ENCODE data around the gene MAP3K9.

MAP3K9 gene

DNA sequence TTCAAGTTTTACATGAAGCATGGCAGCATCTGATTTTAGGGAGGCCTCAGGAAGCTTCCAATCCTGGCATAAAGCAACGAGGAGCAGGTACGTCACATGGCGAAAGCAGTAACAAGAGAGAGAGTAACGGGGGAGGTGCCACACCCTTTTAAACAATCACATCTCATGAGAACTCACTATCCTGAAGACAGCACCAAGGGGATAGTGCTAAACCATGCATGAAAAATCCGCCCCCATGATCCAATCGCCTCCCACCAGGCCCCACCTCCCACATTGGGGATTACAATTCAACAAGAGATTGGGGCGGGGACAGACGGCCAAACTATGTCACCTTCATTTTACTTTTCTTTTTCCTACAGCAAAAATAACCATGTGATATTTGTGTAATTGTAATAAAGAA, 7.2 kb upstream of the MAP3K9 start:
- no peak for DNase-seq

DNA sequence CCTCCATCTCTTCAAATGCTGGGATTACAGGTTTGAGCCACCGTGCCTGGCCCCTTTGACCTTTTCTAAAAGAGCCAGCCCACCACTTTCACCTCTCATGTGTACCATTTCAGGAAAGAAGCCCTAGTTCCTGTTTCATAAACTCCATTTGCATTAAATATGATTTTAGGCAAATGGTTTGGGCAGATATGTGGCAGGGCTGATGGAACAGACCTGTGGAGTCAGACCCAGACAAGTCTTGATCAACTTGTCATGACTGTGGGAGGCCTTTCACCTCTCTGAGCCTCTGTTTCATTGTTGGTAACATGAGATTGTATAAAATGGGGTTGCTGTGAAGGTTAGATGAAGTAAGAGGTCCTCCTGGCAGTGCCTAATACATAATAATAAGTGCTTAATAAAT, 5.2 kb upstream of the MAP3K9 start:
- no peak for DNase-seq

DNA sequence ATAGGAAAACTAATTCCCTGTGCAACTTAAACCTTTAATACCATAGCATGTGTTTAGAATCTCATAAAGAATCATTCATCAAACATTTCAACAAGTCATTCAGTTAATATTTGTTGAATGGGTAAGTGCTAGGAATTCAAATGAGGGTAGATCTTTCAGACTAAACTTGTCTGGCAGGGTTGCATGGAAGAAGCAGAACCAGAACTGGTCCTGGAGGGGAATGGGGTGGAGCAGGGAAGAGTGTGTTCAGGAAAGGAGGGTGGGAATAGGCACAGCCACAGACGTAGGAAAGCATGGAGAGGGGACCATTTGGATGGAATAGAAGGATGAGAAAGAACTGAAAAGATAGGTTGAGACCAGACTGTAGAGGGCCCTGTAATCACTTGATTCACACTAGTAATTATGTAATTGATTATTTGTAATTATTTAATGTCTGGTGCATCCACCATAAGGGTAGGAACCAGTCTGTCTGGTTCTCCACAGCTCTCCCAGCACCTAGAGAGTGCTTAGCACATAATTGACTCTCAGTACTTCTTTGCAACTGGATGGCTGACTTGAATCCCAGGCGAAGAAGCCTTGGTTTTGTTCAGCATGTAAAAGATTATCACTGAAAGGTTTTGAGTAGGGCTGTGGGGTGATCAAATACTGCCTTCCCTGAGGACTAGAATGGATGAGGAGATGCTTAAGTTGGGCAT, 3.0 kb upstream of the MAP3K9 start:
- DNase-seq: no peak

DNA sequence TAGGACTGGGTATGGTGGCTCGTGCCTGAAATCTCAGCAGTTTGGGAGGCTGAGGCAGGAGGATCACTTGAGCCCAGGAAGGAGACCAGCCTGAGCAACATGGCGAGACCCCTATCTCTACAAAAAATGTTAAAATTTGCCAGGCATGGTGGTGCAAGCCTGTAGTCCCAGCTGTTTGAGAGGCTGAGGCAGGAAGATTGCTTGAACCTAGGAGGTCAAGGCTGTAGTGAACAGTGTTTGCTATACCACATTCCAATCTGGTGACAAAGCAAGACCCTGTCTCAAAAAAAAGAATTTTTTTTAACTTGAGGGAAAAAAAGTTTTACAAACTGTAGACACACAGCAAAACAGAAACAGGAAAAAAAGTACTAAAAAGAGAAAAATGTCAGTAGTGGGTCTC, 2.3 kb upstream of the MAP3K9 start:
- no peak for DNase-seq

DNA sequence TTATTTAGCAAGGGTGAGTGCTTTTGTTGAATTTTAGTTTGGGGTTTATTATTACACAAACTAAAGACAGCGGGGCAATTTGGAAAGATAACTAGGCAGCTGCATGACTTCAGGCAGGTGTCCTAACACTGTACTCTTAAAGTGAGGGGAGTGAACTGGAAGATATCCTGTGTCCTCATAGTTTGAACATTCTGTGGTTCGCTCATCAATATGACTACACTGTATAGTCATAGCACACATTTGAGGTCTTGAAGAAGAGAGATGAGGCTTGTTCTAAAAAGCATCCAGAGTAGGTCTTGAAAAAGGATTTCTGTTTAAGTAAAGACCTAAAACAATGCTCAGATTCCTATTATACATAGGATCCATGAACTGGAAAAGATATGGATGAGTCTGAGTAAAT, 1.7 kb upstream of the MAP3K9 start:
- no peak for DNase-seq

DNA sequence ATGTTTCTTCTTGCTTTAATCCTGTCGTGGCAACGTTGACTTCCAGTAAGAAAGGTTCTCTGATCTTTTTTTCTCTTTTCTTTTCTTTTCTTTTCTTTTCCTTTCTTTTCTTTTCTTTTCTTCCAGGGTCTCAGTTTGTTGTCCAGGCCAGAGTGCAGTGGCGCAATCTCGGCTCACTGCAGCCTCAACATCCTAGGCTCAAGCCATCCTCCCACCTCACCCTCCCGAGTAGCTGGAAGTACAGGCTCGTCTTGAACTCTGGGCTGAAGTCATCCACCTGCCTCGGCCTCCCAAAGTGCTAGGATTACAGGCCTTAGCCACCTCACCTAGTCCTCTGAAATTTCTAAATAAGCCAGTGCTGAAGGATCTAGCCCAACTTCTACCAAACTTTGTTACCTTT, 1.3 kb upstream of the MAP3K9 start:
- no peak for DNase-seq

DNA sequence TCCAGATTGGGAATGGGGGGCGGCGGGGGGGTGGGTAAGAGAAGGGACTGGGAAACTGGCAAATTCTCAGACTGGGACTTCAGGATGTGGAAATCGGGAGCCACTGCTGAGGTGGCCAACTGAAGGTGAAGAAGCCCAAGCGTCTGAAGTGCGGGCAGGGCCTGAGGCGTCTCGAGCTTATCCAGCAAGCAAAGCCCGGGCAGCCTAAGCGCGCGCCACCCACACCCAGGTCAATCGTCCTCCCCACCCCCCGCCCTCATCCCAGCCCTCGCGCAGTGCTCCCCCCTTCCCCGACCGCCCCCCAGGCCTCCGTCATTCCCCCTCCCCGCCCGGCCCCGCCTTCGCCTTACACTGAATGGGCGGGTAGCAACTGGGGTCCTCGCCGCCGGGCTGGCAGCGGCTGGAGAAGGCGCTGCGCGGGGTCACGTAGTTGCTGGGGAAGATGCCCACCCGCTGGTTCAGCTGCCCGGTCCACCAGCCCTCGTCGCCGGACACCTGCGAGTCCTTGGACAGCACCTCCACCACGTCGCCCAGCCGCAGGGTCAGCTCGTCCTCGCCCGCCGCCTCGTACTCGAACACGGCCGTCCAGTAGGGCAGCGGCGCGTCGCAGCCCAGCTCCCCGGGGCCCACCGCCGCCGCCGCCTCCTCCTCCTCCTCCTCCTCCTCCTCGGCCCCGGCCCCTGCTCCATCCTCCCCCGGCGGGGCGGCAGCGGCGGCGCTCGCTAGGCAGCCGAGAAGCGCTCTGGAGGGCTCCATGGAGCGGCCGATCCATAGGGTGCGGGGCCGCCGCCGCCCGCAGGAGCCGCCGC, 693 bp downstream of the MAP3K9 start:
- DNase-seq: peak; percentile 32

DNA sequence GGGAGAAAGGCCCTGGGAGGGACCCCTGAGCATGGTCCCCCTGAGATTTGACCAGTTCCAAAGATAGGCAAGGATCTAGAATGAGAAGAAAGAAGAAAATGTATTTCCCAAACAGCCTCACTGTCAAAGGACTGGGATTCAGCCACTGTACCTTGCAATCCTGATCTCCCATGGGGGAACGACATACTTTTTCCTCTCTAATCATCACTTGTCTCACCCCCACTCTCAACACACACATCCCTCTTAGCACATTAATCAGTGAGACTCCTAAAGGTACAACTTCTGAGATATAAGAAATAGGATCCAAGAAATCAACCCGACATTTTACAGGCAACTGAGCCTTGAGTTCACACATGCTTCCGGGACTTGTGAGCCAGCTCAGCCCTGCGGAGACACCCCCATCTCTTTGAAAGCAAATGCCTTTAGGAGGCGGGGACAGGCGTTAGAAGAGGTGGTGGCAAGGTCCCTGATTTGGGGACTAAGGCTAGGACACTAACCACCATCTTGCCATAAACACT, 1.4 kb downstream of the MAP3K9 start:
- no peak for DNase-seq

DNA sequence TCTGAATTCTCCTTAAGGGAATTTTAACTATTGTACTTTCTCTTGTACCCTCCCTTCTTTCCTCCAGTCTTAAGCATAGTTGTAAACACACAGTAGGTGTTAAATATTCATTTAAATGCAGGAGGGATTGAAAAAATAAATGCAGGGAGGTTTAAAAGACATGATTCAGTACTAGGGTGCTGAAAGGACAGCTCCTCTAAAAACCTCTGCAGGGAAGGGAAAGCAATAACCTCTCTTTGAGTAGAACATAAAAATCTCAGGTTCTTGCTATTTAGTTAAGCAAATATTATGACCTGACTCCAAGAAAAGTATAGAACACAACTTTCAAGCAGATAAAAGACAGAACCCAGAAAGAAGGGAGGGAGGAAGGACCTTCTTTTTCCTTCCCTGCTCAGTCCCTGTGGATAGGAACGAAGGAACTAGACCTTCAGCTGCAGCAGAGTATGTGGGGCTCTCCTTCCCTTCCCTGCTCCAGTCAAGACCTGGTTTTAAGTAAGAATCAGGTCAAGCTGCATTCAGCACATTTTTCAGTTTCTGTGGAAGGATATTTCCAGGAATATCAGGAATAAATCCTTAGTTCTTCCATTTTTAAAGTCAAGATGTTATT, 4.7 kb downstream of the MAP3K9 start:
- no peak for DNase-seq

DNA sequence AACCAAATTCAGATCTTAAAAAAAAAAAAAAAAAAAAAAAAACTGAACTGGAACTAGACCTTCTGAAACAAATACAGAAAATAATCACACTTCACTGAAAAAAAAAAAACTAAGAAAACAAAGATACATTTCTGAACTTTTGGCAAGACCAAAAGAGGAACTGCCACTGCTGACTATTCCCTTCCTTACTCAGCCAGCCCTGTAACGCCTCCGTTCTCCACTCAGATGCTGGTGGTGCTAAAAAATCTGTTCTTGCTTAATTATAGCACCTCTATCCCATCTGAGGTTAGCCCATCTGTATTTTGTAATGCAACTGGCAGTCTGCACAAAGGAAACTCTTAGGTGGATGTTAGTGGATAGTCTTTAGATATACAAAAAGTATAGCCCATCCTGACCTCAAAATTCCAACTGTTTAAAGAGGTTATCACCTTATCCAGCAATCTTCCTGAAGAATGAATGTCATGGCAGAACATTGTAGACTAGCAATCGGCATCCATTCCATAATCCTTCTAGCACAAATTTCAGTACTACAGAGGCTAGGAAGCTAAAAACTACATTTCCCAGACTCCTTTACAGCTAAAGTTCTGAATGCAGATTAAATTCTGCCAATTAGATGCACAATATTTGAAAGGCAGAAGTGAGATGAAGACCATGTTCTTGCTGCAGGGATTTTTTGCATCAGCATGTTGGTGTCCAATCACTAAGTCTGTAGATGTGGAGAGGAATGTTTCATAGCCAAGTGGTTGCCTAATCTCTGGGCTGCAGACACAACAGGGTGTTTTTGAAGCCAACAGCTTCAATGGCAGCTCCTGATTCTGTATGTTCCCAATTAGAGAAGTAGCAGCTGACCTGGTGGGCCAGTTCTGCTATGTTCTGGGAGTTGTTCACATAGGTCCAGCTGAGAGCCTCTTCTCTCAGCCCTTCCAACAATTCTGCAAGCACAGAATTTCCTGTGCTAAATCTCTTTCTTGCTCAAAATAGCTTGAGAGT, 5.7 kb downstream of the MAP3K9 start:
- no peak for DNase-seq

DNA sequence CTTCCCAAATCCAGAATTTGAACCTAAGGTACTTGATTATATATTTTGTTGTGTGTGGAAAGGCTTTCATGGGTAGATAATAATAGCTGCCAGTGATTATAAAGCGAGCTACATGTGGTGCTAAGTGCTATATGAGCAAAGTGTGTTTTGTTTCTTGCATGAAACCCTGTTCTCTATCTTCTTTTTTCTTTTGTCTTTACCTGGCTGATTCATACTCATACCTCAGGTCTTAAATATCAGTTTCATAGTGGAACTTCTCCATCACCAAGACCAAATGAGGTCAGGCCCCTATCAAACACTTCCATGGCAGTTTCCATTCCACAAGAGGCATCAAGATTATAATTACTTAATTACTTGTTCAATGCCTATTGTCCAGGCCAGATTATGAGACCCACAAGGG, 6.9 kb downstream of the MAP3K9 start:
- no peak for DNase-seq

DNA sequence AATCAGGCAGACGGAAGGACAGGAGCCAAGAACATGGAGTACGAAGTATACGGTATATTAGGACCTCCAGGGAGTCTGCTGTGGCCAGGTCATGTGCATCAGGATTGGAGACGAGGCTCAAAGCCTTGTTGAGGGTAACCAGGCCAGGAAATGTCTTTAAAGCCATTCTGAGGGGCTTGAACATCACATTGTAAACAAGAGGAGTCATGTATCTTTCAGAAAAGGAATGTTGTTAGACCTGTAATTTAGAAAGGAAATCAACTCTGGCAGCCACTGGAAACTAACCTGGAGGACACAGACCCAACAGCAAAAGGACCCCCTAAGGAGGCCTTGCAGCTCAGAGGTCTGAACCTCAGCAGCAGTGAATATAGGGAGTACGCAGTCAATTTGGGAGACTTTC, 7.5 kb downstream of the MAP3K9 start:
- DNase-seq: no peak

DNA sequence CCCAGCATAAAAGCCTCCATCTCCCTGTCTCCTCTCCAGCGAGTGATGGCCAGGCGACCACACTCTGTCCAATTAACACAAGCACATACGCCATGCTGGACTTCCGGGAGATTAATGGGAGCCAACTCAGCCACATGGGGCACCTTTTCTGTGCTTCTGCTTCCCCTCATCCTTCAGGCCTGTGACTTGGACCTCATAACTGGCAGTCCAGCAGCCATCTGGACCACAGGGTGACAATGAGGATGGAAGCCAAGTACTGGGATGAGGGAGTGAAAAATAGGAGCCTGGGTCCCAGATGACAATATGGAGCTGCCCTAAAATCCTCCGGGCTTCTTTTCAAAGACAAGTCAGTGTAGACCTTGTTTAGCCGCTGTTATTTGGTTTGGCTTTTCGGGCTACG, 12.8 kb downstream of the MAP3K9 start:
- no peak for DNase-seq

DNA sequence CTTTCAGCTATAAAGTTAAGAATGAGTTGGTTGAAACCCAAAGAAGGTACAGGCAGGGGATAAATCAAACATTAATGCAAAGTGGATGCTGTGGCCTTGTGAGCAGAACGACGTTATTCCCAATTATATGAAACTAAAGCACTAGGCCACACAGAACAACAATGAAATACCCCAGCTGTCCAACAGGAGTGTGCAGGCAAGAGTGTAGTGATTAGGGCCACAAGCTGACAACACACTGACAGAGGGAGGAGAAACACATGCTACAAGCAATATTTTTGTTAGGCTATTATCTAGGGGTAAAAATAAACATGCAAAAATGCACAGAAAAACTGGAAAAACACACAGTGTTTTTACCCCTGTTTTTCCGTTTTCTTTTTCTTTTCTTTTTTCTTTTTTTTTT, 15.0 kb downstream of the MAP3K9 start:
- DNase-seq: no peak

DNA sequence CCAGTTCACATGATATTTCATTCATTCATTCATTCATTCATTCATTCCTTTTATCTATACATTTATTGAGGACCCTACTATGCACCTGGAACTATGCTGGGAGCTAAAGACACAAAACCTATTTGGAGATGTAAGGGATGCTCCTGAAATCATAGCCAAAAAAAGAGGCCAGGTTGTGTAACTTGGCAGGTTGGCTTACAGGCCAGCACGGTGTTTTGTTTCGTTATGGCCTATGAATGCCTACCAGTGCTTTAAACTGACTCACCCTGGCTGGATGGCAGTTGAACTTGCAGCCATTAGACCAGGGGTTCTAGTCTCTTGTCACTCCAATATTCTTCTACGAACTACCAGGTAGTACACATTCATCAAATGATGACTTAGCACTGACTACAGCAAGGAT, 15.7 kb downstream of the MAP3K9 start:
- no peak for DNase-seq

DNA sequence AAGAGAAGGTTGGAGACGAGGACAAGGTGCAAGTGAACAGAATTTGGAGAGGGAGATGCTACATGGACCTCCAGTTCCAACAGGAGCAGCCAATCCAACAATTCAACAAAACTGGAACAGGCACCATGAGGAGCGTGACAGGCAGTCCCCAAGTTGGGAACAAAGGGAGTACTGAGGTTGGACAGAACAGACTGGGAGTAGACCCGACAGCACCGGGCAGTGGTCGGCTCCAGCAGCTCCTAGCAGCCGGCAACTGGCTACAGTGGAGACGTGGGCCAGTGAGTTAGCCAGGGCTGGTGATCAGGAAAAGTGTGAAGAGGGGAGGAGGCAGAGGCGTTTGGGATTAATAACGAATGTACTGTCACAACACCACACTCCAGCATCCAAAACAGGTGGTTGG, 16.4 kb downstream of the MAP3K9 start:
- DNase-seq: no peak

DNA sequence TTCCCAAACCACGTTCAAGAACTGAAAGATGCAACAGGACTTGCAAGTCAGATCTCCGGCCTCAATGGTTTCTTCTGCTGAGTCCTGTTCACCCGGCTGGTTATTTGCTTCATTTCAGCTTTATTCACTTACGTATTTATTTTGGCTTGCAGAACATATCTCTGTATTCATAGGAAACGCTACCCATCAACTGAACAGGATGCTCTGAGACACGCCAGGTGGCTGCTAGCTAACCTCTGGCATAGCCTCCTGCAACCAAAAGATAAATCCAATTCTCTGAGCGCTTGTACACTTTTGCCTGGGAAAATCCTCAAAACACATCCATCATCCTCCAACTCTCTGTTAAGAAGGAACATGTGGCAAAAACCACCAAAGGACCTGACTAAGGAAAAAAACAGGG, 17.3 kb downstream of the MAP3K9 start:
- DNase-seq: no peak

DNA sequence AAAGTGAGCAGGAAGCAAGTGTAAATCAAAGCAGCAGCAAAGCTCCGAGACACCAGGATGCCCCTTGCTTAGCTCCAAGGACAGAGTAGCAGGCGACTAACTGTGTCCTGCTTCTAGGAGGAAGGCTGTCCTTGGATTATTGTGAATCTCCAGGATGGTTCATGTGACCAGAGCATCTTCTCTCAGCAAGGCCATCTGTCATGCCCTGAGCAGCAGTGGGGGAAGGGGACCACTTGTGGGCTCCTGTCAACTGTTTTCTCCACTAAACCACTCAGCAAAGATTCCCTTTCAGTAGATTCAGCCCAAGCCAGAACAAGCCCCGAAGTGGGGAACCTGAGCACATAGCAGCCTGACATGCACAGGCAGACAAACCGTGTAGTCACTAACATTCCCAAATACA, 19.4 kb downstream of the MAP3K9 start:
- no peak for DNase-seq

DNA sequence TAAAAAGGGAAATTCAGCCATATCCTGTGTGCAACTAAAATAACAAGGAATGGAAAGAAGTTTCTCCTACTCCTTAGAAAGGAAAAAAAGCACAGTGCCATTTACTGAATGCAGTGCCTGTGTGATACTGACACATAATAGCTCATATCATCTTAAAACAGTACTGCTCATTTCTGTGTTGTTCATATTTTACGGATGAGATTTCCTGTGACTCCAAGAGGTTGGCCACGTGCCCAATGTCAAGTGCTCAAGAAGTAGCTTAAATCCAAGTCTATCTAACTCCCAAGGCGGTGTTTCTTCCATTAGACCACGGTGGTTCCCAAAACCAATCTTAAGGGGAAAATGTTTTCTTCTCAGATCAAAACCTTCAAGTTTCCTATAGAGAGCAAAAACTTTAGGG, 20.0 kb downstream of the MAP3K9 start:
- no peak for DNase-seq

DNA sequence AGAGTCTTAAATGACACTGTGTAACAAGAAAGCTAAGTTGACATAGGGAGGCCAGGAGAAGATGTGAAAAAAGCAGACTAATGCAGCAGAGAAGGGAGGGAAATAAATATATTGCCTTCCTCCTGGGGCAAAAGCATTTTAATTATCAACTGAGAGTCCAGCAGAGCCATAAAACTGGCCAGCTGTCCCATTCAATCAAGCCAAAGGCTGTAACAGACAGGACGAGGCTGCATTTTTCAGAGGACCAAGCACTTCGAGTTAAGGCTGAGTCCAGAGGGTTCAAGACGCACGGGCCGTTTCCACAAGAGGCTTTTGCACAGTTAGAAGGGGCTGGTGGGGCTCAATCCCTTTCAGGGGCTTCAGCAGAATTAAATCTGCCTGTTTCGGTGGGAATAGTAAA, 20.4 kb downstream of the MAP3K9 start:
- no peak for DNase-seq

DNA sequence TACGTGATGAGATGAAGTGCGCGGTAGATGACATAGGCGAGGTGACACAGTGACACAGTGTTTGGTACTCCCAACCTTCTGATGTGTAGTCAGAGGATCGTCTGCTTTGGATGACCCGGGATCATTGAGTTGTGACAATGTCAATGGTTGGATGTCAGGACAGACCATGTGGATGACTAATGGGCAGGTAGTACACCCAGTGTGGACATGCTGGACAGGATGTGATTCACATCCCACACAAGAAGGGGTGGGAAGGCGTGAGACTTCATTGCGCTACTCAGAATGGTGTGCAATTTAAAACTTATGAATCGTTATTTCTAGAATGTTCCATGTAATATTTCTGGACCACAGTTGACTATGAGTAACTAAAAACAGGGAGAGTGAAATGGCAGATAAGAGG, 23.8 kb downstream of the MAP3K9 start:
- DNase-seq: no peak

DNA sequence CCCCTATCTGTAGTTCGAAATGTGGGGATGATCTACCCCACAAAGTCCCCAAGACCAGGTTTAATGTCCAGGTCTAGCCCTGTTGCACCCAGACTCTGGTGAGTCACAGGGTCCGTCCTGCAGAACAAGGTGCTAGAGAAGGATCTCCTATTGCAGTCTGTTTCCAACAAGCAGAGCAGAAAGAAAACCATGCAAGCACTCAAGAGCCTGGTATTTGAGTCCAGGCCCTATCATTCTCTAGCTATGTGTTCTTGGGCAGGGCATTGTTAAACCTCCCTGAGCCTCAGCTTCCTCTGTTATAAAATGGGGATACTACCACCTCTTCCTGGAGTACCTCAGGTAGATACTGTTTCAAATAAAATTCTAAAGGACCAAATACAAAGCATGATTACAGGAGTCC, 24.4 kb downstream of the MAP3K9 start:
- DNase-seq: no peak

DNA sequence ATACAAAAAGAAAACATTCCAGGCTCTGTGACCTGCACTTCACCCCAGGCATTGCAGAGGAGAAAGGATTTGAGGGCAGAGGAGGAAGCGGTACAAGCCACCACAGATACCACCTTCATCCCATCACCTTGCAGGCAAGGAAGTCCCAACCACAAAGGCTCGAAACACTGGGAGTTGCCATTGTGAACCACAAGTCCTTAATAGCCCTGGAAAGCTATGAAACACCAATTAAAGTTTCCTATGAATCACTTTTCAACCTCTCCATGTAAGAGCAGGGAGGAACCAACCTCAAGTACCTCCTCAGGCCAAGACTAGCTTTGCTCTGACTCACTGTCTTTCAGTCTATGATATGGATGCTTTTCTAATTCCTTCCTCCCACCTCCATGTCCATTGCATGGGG, 27.0 kb downstream of the MAP3K9 start:
- DNase-seq: no peak
